GM19324 (cell line): ENCODE measurements around the gene BTBD16.

Experiments used
- ATAC-seq: cut with Tn5 transposase; IDR thresholded peaks from one replicate; pipeline ENCODE4 v1.9.1; 2021; ENCODE audit warnings: mild to moderate bottlenecking, moderate library complexity; ENCODE audit not compliant: unreplicated experiment, low FRiP score

Gene BTBD16

DNA sequence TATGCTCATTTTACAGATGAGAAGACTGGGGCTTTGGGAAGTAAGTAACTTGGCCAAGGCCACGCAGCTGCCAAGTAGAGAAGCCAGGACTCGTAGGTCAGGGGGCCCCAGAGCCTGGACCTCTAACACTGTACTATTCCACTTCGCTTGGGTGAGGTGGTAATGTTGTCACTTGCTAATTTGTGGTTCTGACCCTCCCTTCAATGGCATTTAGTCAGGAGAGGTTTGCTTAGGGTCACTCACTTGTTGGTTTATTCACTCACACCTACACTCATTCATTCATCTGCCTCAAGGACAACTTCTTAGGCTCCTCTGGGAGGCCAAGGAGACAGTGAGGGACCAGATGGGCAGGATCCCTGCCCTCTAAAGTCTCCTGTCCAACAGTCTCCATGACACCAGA, 21.3 kb downstream of the BTBD16 start:
- ATAC-seq: no peak

DNA sequence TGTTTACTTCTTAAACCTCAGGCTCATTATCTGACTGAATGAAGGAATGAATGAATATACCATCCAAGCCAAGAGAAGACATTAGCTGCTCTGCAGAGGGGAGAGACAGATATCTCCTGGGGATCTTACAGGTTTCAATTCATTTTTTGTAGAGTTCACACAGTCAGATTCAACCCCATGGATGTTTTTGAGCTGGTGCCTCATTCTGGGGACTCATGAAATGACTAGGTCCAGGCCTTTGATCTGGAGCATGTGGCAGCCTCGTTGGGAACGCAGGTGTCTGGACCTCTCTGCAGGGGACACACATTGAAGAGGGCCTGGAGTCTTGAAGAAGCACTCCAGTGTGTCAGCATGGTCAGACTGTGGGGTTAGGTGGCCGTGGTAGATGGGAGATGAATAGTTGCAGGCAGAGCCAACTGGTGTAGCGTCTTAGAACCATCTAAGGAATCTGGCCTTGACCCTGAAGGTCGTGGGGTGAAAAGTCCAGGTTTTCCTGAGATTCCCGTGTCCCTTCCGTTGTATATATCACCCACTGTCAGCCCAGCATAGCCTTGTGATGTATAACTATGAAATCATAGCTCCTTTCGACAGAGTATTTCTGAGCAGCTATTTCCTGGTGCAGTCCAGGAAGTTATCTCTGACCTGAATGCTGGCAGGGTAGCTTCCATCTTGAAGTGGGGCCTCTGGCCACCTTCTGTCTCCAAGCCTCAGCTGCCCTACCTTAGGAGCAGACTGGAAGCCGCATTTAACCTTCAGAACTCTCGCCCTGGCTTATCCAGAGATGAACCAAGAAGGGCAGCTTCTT, 22.3 kb downstream of the BTBD16 start:
- no peak for ATAC-seq

DNA sequence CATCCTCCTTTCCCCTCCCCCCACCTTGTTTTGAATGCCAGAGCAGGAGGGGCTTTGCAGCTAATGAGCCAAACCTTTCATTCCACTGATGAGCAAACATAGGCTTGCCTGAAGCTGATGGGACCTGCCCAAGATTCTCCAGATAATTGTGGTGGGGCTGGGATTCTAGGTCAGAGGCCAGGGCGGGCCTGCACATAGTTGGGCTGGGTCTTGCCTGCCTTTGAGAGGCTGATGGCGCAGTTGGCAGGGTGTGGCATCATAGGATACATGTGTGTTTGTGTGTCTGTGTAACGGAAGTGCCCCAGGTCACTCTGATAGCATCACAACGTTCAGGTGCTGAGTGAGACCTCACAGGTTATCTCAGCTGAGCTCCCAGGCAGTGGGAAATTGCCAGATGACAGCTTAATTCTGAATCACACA, 22.9 kb downstream of the BTBD16 start:
- no peak for ATAC-seq

DNA sequence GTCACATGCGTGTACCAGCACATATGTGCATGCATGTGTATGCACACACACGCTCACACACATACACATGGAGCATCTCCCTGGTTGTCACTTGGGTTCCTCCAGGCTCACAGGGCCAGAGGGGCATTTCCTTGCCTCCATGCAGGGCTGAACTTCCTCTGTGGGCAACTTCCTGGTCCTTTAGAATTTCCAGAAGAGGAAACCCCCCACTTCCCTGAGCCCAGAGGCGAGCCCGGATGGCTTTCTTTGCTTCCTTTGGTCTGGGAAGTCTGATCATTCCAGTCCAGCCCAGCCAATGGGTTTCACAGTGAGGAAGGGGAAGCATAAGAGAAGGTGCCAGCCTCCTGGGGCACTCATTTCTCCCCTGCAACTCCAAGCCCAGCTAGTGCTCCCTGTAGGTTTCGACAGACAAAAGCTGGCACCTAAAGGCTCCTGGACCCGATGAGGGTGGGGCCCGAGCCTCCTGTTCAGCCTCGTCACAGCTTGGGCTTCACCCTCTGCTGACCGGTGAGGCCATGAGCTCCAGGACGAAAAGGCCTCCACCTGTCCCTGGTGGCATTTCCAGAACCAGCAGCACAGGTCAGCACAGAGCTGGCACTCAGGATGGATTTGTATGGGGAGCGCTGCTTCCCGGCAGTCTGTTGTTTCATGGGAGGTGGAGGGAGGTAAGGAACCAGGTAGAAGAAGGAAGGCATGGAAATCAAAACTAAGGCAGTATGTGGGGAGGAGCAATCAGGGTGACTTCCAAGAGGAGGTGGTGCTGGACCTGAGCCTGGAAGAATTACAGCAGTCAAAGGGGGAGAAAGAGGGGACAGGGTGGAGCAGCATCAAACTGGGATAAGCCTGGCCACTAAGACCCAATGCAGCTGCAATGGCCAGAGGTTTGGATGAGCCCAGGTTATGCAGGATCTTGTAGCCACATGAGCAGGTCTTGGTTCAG, 23.7 kb downstream of the BTBD16 start:
- ATAC-seq: no peak

DNA sequence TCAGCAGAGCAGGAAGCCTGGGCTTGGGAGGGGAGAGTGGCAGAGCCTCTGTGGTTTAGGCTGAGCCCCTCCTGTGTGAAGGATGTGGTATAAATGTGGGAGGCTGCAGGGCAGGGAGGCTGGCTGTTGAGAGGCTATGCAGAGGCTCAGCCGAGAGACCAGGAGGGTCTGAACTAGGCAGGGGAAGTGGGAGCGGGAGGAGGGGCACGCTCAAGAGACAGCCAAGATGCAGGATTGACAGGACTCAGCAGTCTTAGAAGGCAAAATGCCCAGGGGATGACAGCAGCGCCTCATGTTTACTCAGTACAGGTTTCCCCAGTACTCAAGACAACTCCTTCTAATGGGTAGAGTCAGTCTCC, 24.3 kb downstream of the BTBD16 start:
- ATAC-seq: no peak

DNA sequence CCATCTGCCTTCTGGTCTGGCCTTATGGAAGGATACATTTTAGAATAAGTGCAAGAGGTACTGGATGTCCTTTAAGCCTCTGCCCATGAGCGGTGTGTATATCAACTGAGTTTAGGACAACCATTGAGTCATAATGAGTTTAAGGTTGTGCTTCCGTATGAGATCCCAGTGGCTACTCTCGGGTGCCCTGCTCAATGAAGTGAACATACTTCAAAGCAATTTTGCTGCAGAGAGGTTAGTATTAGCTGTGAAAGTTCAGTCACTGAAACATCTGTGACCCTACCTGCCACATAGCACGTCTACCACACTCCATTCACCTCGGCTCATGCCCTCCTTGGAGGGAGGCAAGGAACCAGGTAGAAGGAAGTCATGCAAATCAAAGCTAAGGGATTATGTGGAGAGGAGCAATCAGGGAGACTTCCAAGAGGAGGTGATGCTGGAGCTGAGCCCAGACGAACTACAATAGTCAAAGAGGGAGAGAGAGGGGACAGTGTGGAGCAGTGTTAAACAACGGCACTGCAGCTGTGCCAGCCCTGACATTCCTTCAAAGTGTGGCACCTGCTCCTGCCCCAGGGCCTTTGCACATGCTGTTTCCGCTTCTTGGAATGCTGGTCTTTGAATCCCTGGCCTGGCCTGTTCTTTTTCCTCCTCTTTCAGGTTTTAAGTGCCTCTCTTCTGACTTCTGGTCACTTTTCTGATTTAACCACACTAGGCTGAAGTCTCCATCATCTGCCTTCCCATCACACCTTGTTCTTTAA, 25.4 kb downstream of the BTBD16 start:
- ATAC-seq: no peak

DNA sequence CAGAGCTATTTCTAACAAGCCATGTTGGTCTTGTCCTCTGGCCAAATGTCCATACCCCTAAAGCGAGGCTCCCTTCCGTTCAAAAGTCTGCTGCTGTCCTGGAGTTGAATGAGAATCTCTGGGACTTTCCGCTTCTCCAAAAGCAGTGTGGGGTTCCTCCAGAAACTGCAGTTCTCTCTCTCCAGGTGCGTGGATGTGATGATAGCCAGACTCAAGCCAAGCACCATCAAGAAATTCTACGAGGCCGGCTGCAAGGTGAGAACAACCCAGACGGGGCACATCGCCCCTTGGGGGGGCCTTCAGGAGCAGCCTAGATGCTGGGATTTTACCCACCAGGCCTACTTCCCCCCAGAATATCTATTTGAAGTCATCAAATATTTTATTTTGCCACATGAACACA, 26.5 kb downstream of the BTBD16 start:
- ATAC-seq: no peak

DNA sequence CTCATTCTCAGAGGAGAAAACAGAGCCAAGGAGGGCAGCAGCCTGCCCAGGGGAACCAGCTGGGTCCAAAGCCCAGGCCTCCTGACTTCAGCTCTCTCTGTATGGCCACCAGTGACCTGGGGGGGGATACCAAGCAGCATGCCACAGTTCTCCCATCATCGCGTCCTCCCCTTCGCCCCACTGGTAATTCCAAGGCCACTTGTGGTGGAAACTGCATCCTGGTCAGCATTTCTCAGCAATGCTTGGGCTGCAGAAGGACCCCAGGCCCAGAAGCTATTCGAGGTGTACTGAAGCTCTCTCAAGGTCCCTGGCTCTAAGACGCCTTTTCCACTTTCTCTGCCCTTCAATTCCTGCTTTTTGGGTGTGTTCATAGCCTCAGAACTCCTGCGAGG, 27.1 kb downstream of the BTBD16 start:
- no peak for ATAC-seq

DNA sequence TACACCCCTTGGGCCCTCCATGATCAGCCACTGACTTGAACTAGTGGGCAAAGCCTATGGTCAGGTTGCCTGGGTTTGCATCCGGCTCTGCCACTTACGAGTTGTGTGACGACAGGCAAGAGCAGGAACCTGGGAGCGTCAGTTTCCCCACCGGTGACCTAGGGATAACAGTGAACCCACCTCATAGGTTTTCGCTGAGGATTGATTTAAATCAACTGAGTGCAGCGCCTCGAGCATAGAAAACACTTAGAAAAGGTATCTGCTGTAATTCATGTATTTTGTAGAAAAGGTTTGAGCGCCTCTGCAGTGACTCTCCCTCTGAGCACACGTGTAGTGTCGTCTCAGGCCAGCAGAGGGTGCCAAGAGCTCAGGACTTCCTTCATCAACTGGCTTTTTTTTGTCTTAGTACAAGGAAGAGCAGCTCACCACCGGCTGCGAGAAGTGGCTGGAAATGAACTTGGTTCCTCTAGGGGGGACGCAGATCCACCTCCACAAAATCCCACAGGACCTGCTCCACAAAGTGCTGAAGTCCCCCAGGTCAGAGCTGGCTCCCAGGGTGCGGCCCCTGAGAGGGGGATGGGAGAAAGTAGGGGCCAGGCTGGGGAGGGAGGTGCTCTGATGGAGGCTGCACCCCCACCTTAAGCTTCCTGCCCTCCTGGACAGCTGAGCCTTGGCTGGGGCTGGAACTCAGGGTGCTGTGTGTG, 27.7 kb downstream of the BTBD16 start:
- no peak for ATAC-seq

DNA sequence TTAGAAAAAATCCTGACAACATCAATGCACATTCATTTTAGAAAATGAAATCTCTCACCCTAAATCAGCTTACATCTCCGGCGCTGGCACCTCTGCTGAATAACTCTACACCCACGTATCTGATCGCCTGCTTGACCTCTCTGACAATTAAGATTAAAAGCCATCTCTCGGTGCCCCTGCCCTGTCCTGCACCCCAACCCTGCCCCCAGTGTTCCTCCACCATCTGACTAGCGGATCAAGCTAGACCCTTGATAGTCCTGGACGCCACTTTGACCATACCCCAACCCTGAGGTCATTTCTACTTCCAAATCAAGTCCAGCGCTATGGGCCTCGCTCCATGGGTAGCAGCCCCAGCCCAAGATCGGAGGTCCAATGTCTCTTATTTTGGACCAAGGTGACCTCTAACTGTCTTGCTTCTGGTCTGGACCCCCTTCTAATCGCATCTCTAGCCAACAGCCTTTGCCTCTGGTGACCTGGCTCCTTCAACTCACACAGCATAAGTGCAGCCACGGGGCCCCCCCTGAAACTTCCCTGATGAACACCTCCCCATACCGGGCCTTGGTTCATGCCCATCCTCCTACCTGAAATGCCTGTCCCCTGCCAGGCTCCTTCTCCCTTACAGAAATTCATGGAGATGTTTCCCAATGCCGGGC, 28.5 kb downstream of the BTBD16 start:
- no peak for ATAC-seq

DNA sequence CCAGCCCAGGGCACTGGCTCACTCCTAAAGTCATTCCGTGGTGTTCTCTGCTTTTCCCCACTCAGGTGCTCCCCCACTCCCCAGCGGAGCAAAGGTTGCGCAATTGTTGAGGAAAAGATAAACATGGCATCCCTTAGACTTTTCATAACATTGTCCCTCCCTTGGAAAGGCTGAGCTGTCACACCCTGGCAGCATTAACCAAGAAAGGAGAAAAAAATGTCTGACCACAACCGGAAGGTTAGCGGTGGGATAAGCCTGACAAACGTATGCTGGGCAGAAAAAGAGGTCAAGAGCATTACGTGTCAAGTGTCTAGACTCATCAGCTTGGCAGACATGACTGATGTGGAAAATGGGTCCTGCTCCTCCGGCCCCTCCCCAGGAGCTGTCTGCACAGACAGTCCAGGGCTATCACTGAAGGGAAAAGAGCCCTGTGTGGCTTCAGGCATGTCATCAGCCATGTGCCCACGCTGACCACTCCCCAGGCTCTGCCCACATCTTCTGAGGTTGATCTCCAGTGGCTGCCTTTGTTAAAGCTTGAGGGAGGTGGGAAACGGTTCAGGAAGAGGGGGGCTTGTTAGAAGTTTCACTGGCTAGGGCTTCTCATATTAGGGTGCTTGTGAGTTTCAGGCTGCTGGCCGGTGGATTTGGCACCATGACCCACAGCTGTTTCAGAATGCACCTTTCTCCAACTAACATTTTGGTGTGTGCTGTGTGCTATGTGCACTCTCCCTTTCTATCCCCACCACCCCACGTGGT, 30.1 kb downstream of the BTBD16 start:
- ATAC-seq: no peak

DNA sequence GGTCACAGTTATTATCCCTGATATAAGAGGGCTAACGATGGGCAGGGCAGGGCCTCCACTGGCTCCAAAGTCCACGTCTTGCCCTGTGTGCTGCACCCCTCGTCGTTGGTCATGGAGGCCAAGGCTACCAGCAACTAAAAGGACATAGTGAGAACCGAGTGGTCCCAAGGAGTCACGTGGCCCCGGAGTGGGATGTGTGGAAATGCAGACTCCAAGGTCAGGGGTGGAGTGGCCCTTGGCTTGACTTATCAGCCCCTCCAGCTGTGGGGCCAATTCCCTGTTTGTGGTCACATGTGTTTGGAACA, 30.7 kb downstream of the BTBD16 start:
- no peak for ATAC-seq

DNA sequence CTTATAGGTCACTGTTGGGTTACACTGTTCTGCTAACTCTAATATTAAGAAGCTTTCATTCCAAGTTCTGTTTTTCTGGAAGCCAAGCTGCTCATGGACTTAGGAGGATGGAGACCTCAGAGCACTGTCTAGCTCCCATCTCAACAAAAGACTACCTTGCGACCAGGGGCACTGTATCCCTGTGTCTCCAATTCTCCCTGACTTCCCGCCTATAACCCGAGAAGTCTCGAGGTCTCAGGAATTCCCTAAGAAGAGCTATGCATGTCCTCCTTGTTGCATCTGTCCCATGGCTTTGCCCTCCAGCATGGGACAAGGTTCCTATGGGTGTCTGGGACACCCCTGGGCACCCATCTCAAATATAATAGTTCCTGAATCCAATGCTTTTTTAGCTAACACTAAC, 31.2 kb downstream of the BTBD16 start:
- ATAC-seq: no peak

DNA sequence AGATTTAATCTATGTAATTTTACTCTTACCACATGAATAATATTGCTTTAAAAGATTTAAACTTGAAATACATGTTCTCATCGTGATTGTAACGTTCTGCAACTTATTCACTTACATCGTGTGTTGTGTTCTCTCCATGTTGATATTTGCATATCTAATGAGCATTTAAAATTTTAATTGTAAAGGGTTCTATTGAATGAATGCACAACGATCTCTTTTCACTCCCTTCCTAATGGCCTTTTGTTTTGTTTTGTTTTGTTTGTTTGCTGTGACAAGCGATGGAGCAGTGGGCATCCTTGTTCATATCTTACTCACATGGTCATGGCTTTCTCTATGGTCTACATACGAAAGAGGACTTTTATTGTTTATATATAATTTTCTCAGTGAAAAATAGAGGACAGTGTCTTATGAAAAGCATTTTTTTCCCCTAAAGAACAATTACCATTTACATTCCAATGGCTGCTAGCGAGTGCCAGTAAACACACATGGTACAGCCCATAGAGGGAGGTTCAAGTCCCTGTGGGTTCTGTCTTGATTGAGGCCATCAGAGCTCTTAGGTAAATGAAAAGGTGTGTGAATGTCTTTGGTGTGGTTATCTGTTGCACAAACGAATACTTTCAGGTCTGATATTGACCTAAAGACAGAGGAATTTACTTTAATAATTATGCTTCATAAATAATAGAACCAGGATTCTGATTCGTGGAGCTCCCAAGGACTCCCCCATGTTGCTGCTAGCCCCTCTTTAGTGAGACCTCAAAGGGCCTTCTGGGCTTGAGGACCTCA, 32.4 kb downstream of the BTBD16 start:
- ATAC-seq: no peak

DNA sequence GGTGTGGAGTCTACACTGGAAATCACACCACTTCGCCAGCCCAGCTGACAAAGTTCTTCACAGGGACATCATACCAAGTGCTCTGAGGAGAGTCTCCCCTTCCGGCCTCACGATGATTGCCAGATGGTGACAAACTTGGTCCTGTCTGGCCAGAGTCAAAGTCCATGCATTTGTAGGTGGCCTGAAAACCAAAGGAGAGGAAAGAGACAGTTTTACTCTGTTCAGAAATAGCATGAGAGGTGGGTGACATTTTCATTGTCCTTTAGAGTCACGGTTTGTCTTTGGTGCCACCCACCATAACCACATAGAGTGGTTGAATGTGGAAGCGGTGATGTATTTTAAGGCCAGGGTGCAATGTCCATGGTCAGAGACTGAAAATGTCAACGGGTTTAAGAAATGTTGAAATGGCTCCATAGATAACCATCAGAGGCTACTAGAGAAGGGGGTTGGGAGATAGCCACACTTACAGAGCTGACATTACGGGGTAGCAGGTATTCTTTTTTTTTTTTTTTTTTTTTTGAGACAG, 33.0 kb downstream of the BTBD16 start:
- ATAC-seq: no peak

DNA sequence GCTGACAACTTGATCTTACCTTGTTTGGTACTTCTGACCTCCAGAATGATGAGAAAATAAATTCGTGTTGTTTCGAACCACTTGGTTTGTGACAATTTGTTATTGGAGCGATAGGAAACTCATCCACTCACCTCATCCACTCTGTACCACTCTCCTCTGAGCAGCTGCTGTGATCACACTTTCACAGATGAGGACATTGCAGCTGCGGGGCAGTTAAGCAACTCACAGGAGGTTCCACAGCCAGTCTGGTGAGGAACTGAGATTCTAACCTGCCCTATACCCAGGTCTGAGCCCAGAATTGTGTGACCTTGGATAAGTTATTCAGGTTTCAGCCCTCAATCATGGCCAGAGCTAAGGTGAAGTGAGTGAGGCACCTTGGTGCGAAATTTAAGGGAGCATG, 35.2 kb downstream of the BTBD16 start:
- no peak for ATAC-seq

DNA sequence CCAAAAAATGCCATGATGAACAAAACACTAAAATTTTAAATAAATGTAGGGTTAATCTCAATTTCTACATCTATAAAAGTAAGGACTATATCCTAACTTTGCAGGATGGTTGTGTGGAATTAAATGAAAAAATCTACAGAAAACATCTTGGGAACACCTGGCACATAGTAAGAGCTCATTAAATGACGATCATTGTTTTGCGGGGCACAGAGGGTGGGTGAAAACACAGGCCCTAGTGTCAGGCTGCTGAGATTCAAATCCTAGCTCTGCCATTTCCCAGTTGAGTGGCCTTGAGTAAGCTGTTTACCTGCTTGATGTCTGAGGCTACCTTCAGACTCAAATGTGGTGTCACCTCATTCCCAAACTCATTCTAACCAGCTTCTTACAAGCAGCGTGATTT, 35.6 kb downstream of the BTBD16 start:
- no peak for ATAC-seq

DNA sequence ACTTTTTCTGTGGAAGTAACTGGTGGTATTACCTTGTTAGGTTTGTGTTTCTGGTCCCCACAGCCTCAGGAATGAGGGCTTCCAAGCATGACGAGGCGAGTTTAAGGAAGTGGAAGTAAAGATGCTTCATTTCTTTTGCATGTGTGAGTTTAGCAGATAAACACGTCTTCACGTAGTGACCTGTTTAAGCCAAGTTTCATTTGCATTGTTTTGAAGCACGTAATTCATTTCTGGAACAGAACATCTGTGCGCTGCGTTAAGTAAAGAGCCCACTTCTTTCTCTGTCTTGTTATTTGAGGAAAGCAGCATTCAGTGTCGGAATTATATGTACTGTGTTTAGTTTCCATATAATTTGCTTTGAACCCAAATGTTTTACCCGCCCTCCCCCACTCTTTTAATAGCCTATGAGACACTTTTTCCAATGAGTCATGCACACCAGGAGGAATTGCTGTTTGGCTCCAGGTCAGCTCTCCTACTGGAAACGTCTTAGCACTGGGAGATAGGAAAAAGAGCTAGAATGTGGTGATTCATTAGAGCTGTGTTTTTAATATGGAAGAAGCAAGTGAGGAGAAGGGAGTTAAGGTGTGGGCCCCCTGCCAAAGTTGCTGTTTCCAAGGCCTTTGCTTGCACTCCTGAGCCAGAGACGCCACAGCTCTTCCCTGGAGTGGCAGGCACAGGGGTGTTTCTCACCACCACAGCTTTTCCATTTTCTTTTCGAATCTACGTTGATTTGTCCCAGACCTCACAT, 36.7 kb downstream of the BTBD16 start:
- peak; percentile 48 for ATAC-seq
